Measurements from ENCODE around the gene HORMAD1.

DNA sequence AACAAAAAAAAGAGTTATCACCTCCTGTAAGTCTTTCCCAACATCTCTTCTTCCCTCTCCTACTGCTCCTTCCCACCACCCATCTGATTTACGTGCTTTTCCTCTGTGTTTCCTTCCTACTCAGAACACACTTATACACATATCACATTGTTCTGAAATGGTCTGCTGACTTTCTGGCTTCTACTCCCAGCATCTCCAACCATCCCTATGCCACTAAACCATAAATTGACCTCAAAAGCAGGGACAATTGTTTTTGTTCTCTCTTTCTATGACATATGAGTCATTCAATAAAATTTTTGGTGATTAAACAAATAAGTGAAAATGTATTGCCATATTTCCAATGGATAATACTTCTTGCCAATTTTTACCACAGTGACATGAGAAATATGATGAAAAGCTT is 31.9 kb downstream of the HORMAD1 start:
- TF ChIP-seq EZH2 (IDR thresholded peaks at IDR 0.05; ENCODE audit: borderline replicate concordance), result no peak
- TF ChIP-seq, protein P1, sequence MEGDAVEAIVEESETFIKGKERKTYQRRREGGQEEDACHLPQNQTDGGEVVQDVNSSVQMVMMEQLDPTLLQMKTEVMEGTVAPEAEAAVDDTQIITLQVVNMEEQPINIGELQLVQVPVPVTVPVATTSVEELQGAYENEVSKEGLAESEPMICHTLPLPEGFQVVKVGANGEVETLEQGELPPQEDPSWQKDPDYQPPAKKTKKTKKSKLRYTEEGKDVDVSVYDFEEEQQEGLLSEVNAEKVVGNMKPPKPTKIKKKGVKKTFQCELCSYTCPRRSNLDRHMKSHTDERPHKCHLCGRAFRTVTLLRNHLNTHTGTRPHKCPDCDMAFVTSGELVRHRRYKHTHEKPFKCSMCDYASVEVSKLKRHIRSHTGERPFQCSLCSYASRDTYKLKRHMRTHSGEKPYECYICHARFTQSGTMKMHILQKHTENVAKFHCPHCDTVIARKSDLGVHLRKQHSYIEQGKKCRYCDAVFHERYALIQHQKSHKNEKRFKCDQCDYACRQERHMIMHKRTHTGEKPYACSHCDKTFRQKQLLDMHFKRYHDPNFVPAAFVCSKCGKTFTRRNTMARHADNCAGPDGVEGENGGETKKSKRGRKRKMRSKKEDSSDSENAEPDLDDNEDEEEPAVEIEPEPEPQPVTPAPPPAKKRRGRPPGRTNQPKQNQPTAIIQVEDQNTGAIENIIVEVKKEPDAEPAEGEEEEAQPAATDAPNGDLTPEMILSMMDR (IDR thresholded peaks at IDR 0.05; ENCODE audit: poor library complexity), result no peak

Data from hepatocyte (in vitro differentiated cells).